ENCODE data around the gene BCL2L2.

Gene BCL2L2

DNA sequence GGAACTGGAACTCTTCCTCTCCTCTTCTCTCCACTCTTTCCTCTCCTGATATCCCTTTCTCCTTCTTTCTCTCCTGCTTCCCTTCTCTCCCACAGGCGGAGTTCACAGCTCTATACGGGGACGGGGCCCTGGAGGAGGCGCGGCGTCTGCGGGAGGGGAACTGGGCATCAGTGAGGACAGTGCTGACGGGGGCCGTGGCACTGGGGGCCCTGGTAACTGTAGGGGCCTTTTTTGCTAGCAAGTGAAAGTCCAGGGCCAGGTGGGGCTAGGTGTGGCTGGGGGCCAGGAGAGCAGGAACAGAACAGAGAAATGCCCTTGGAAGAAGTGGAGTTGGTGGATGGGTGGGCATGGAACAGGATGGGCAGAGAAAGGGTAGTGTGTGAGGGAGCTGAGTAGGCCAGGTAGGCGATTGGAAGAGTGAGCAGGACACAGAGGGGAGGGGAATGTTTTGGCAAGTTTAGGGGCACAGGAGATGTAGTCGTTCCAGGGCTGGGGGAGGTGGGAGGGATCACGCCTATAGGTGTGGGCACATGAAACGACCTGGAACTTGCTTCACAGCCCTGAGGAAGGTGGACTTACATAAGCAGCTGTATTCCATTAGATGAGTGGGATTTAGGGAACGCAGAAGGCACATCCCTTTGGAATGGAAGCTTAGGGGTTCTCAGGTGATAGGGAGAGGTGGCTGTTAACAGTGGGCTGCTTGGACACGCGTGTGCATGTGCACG lies 2.2 kb downstream of the BCL2L2 start:
- Histone ChIP-seq H3K79me1 (ENCODE audit: low read depth, low read length) (peaks cover 7% of the 10 kb centered on the region), H3K4me2 (ENCODE audit: insufficient read depth, low read length, poor library complexity, severe bottlenecking) (no peak overlapping the region), H3K36me3 (replicated peaks in 1 of 2; ENCODE audit: control insufficient read depth in 2 of 2, insufficient read depth in 2 of 2, low read length in 2 of 2) (peaks cover 21 to 52% of the 10 kb centered on the region in 2 donors), H3K9me3 (replicated peaks in 1 of 2; ENCODE audit: control insufficient read depth in 2 of 2, insufficient read depth in 1 of 2, low read depth in 1 of 2, low read length in 2 of 2) (peaks cover 0 to 2% of the 10 kb centered on the region in 2 donors), H4K91ac (ENCODE audit: low read depth, low read length, poor library complexity) (no peak overlapping the region), H2BK15ac (ENCODE audit: low read length) (no peak overlapping the region), H3K4me3 (ENCODE audit: low read length in 2 of 2) (no peak overlapping the region), H2BK12ac (ENCODE audit: low read length) (no peak overlapping the region), H3K18ac (ENCODE audit: low read length) (no peak overlapping the region), H3K4me1 (ENCODE audit: control insufficient read depth in 2 of 2, insufficient read depth in 1 of 2, low read depth in 1 of 2, low read length in 2 of 2) (peaks cover 5 to 7% of the 10 kb centered on the region in 2 donors), H3K27ac (replicated peaks; ENCODE audit: low read length) (no peak overlapping the region), H2AFZ (ENCODE audit: low read length) (no peak overlapping the region), H2AK5ac (ENCODE audit: low read depth, low read length) (no peak overlapping the region), H2BK120ac (ENCODE audit: low read depth, low read length) (no peak overlapping the region), H3K23ac (ENCODE audit: low read depth, low read length, poor library complexity) (peak overlapping the region; percentile 46), H2BK5ac (ENCODE audit: low read length) (no peak overlapping the region), H3K14ac (ENCODE audit: low read length) (no peak overlapping the region), H4K8ac (ENCODE audit: low read depth, low read length) (no peak overlapping the region), H3K4ac (ENCODE audit: low read length) (no peak overlapping the region), H3K9ac (ENCODE audit: low read depth, low read length, poor library complexity) (peak overlapping the region; percentile 7), H3K27me3 (ENCODE audit: control insufficient read depth in 3 of 3, insufficient read depth in 3 of 3, low read depth in 1 of 3, low read length in 3 of 3) (no peaks in the 10 kb centered on the region)
- no CpG with 5 or more reads among the region's 17 CpGs for WGBS, 2 donors (ENCODE audit: extremely low coverage in 2 of 2, insufficient read length in 2 of 2, insufficient replicate concordance in 1 of 2)
- no peak for DNase-seq (ENCODE audit: low spot score)

DNA sequence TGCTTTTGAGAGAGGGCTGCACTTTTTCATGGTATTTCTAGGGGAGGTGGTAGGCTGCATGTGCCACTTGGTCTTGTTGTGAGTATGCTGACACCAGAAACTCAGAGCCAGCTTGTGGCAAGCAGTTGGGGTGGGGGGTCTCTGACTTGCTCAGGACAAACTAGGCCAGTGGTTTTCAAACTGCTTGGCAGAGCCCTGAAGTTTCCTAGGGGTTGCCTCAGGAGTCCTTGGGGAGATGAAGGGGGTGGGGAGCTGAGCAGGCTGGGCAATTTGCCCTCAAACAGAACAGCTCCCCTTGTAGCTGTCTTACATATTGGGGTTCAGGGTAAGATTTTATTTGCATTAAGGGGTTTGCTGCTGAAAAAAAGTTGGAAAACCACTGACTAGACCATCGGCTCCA lies 3.9 kb downstream of the BCL2L2 start:
- Histone ChIP-seq H2BK15ac (ENCODE audit: low read length) (no peak overlapping the region), H3K23ac (ENCODE audit: low read depth, low read length, poor library complexity) (peak overlapping the region; percentile 3), H3K4ac (ENCODE audit: low read length) (no peak overlapping the region), H3K36me3 (replicated peaks in 1 of 2; ENCODE audit: control insufficient read depth in 2 of 2, insufficient read depth in 2 of 2, low read length in 2 of 2) (peaks cover 21 to 62% of the 10 kb centered on the region in 2 donors), H3K9ac (ENCODE audit: low read depth, low read length, poor library complexity) (no peak overlapping the region), H2BK120ac (ENCODE audit: low read depth, low read length) (no peak overlapping the region), H3K79me1 (ENCODE audit: low read depth, low read length) (peaks cover 7% of the 10 kb centered on the region), H3K27ac (replicated peaks; ENCODE audit: low read length) (no peak overlapping the region), H3K9me3 (replicated peaks in 1 of 2; ENCODE audit: control insufficient read depth in 2 of 2, insufficient read depth in 1 of 2, low read depth in 1 of 2, low read length in 2 of 2) (peaks cover 0 to 2% of the 10 kb centered on the region in 2 donors), H2BK5ac (ENCODE audit: low read length) (no peak overlapping the region), H3K18ac (ENCODE audit: low read length) (no peak overlapping the region), H2AFZ (ENCODE audit: low read length) (no peak overlapping the region), H3K27me3 (ENCODE audit: control insufficient read depth in 3 of 3, insufficient read depth in 3 of 3, low read depth in 1 of 3, low read length in 3 of 3) (no peaks in the 10 kb centered on the region), H4K8ac (ENCODE audit: low read depth, low read length) (no peak overlapping the region), H2BK12ac (ENCODE audit: low read length) (no peak overlapping the region), H4K91ac (ENCODE audit: low read depth, low read length, poor library complexity) (no peak overlapping the region), H3K4me3 (ENCODE audit: low read length in 2 of 2) (no peak overlapping the region), H3K14ac (ENCODE audit: low read length) (no peak overlapping the region), H3K4me1 (ENCODE audit: control insufficient read depth in 2 of 2, insufficient read depth in 1 of 2, low read depth in 1 of 2, low read length in 2 of 2) (peaks cover 5 to 7% of the 10 kb centered on the region in 2 donors), H3K4me2 (ENCODE audit: insufficient read depth, low read length, poor library complexity, severe bottlenecking) (no peak overlapping the region), H2AK5ac (ENCODE audit: low read depth, low read length) (no peak overlapping the region)
- no peak for DNase-seq (ENCODE audit: low spot score)
- no CpG with 5 or more reads among the region's 1 CpG for WGBS, 2 donors (ENCODE audit: extremely low coverage in 2 of 2, insufficient read length in 2 of 2, insufficient replicate concordance in 1 of 2)

- no peak overlapping the region for H2BK15ac ChIP-seq (ENCODE audit: low read length)
- no peak overlapping the region for H3K27ac ChIP-seq (replicated peaks; ENCODE audit: low read length)
- WGBS, 2 donors (ENCODE audit: extremely low coverage in 2 of 2, insufficient read length in 2 of 2, insufficient replicate concordance in 1 of 2) = no CpG with 5 or more reads among the region's 5 CpGs
- H3K4me1 ChIP-seq (ENCODE audit: control insufficient read depth in 2 of 2, insufficient read depth in 1 of 2, low read depth in 1 of 2, low read length in 2 of 2) = peaks cover 5 to 6% of the 10 kb centered on the region in 2 donors
- no peak overlapping the region for H3K4ac ChIP-seq (ENCODE audit: low read length)
- no peak overlapping the region for H2BK5ac ChIP-seq (ENCODE audit: low read length)
- no peak overlapping the region for H3K23ac ChIP-seq (ENCODE audit: low read depth, low read length, poor library complexity)
- no peak overlapping the region for H3K4me3 ChIP-seq (ENCODE audit: low read length in 2 of 2)
- no peak overlapping the region for H4K8ac ChIP-seq (ENCODE audit: low read depth, low read length)
- no peak overlapping the region for H3K18ac ChIP-seq (ENCODE audit: low read length)
- no peaks in the 10 kb centered on the region for H3K27me3 ChIP-seq (ENCODE audit: control insufficient read depth in 3 of 3, insufficient read depth in 3 of 3, low read depth in 1 of 3, low read length in 3 of 3)
- no peak overlapping the region for H2BK12ac ChIP-seq (ENCODE audit: low read length)
- H2AFZ ChIP-seq (ENCODE audit: low read length) = no peak overlapping the region
- H2AK5ac ChIP-seq (ENCODE audit: low read depth, low read length) = no peak overlapping the region
- no peak overlapping the region for H4K91ac ChIP-seq (ENCODE audit: low read depth, low read length, poor library complexity)
- no peak overlapping the region for H3K4me2 ChIP-seq (ENCODE audit: insufficient read depth, low read length, poor library complexity, severe bottlenecking)
- peaks cover 0 to 33% of the 10 kb centered on the region in 2 donors for H3K36me3 ChIP-seq (replicated peaks in 1 of 2; ENCODE audit: control insufficient read depth in 2 of 2, insufficient read depth in 2 of 2, low read length in 2 of 2)
- no peaks in the 10 kb centered on the region for H3K9me3 ChIP-seq (replicated peaks in 1 of 2; ENCODE audit: control insufficient read depth in 2 of 2, insufficient read depth in 1 of 2, low read depth in 1 of 2, low read length in 2 of 2)
- no peak overlapping the region for H3K14ac ChIP-seq (ENCODE audit: low read length)
- no peak overlapping the region for H3K9ac ChIP-seq (ENCODE audit: low read depth, low read length, poor library complexity)
- no peaks in the 10 kb centered on the region for H3K79me1 ChIP-seq (ENCODE audit: low read depth, low read length)
- no peak overlapping the region for H2BK120ac ChIP-seq (ENCODE audit: low read depth, low read length)
- no peak for DNase-seq (ENCODE audit: low spot score)
Measured at GRCh38 chr14:23316300-23316699, 9.7 kb downstream of the BCL2L2 start.

DNA sequence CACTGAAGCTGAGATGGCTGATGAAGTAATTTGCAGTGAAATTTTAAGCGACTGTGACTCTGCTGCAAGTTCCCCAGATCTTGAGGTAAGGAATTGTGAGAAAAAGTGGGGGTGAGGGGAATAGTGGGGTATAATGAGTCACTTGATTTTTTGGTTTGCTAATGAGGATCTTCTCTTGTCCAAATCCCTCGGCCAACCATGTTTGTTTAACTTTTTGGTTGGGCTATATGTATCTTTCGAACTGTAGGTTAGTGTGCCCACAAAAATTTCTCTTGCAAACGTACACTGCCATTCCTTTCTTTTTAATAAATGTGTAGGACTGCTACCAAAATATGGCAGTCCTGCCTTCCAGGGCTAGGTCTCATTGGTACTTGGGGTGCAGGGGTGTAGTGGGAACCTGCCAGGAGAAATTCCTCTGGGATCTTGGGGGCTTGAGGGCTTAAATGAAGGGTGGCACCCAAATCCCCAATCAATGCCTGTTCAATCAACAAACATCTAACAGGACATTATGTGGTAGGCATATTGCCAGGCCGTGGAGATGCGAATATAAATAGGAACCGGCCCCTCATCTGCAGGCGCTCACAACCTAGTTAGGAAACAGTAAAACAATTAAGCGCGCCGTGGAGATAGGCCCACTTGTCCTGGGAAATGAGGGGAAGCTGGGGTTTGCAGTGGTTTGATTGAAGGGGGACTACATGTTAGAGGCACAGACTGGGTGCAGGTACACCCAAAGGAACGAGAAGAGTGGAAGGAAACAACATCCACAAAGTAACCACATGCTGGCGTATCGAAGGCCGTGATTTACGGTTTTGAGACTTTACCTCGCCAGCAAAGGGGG lies 13.3 kb downstream of the BCL2L2 start:
- H3K4me3 ChIP-seq (ENCODE audit: low read length in 2 of 2) = peak overlapping the region; percentile 45 to 88
- no peak overlapping the region for H3K18ac ChIP-seq (ENCODE audit: low read length)
- peak overlapping the region; percentile 60 for H2AFZ ChIP-seq (ENCODE audit: low read length)
- peak overlapping the region; percentile 26 for H3K4ac ChIP-seq (ENCODE audit: low read length)
- no peak overlapping the region for H3K9ac ChIP-seq (ENCODE audit: low read depth, low read length, poor library complexity)
- peak overlapping the region; percentile 3 for H4K91ac ChIP-seq (ENCODE audit: low read depth, low read length, poor library complexity)
- peaks cover 7% of the 10 kb centered on the region for H3K79me1 ChIP-seq (ENCODE audit: low read depth, low read length)
- WGBS, 2 donors (ENCODE audit: extremely low coverage in 2 of 2, insufficient read length in 2 of 2, insufficient replicate concordance in 1 of 2) = no CpG with 5 or more reads among the region's 17 CpGs
- H3K4me1 ChIP-seq (ENCODE audit: control insufficient read depth in 2 of 2, insufficient read depth in 1 of 2, low read depth in 1 of 2, low read length in 2 of 2) = peaks cover 11 to 14% of the 10 kb centered on the region in 2 donors
- no peaks in the 10 kb centered on the region for H3K9me3 ChIP-seq (replicated peaks in 1 of 2; ENCODE audit: control insufficient read depth in 2 of 2, insufficient read depth in 1 of 2, low read depth in 1 of 2, low read length in 2 of 2)
- H2BK120ac ChIP-seq (ENCODE audit: low read depth, low read length) = no peak overlapping the region
- no peaks in the 10 kb centered on the region for H3K27me3 ChIP-seq (ENCODE audit: control insufficient read depth in 3 of 3, insufficient read depth in 3 of 3, low read depth in 1 of 3, low read length in 3 of 3)
- H2AK5ac ChIP-seq (ENCODE audit: low read depth, low read length) = peak overlapping the region; percentile 3
- H3K36me3 ChIP-seq (replicated peaks in 1 of 2; ENCODE audit: control insufficient read depth in 2 of 2, insufficient read depth in 2 of 2, low read length in 2 of 2) = peaks cover 24 to 47% of the 10 kb centered on the region in 2 donors
- no peak overlapping the region for H3K23ac ChIP-seq (ENCODE audit: low read depth, low read length, poor library complexity)
- H3K14ac ChIP-seq (ENCODE audit: low read length) = no peak overlapping the region
- H2BK5ac ChIP-seq (ENCODE audit: low read length) = peak overlapping the region; percentile 17
- peak overlapping the region; percentile 20 for H3K4me2 ChIP-seq (ENCODE audit: insufficient read depth, low read length, poor library complexity, severe bottlenecking)
- no peak overlapping the region for H2BK12ac ChIP-seq (ENCODE audit: low read length)
- peak overlapping the region; percentile 89 for H3K27ac ChIP-seq (replicated peaks; ENCODE audit: low read length)
- DNase-seq (ENCODE audit: low spot score) = no peak
- peak overlapping the region; percentile 99 for H4K8ac ChIP-seq (ENCODE audit: low read depth, low read length)
- peak overlapping the region; percentile 5 for H2BK15ac ChIP-seq (ENCODE audit: low read length)

Data from neuronal stem cell (in vitro differentiated cells).